HepG2 (cell line): Measurements from ENCODE around the gene SPP1.

ENCODE experiments used
- CC2D1A ChIP-seq: sonication (generic); formaldehyde crosslinking; IDR thresholded peaks from 2 replicates; pipeline ENCODE4 v1.8.1; 2023; ENCODE audit warnings: mild to moderate bottlenecking, missing genetic modification reagents
- CTCF ChIP-seq: sonication (generic); formaldehyde crosslinking; IDR thresholded peaks from 2 replicates; pipeline ENCODE4 v1.5.0; 2020; ENCODE audit warnings: mild to moderate bottlenecking, missing genetic modification reagents, moderate library complexity
- EZH2 ChIP-seq: conservative IDR thresholded peaks from 2 replicates; pipeline ENCODE4 v1.6.1; 2012; ENCODE audit warnings: mild to moderate bottlenecking, low read depth, low read length, moderate library complexity
- FOSL1 ChIP-seq: sonication (generic); formaldehyde crosslinking; IDR thresholded peaks from 2 replicates; pipeline ENCODE4 v1.9.0; 2021; ENCODE audit warnings: missing genetic modification reagents, borderline replicate concordance
- GPBP1L1 ChIP-seq: sonication (generic); formaldehyde crosslinking; IDR thresholded peaks from 2 replicates; pipeline ENCODE4 v1.5.0; 2020; ENCODE audit warnings: mild to moderate bottlenecking, missing genetic modification reagents
- GTF3A ChIP-seq: sonication (generic); formaldehyde crosslinking; conservative IDR thresholded peaks from 2 replicates; pipeline ENCODE4 v1.4.0; 2020; ENCODE audit warnings: mild to moderate bottlenecking, missing genetic modification reagents
- JUNB ChIP-seq: sonication (generic); formaldehyde crosslinking; IDR thresholded peaks from 2 replicates; pipeline ENCODE4 v1.8.0; 2022; ENCODE audit warnings: missing genetic modification reagents, mild to moderate bottlenecking, borderline replicate concordance
- POLR2A ChIP-seq, 2 experiments: IDR thresholded peaks; 2 replicates each; pipeline ENCODE4 v1.6.1; 2011; ENCODE audit warnings: low read depth in 2 of 2, low read length in 2 of 2, mild to moderate bottlenecking in 1 of 2, moderate library complexity in 1 of 2; ENCODE audit not compliant: insufficient read depth in 1 of 2
- PPARG ChIP-seq: conservative IDR thresholded peaks from 2 replicates; pipeline ENCODE4 v1.6.1; 2016; ENCODE audit warnings: missing biosample characterization, missing genetic modification reagents
- RAD21 ChIP-seq: fragments of 450-650 bp; formaldehyde crosslinking; IDR thresholded peaks from 2 replicates; pipeline ENCODE4 v1.5.0; 2020; ENCODE audit warnings: mild to moderate bottlenecking
- ZNF136 ChIP-seq: sonication (generic); formaldehyde crosslinking; IDR thresholded peaks from 2 replicates; pipeline ENCODE4 v1.8.1; 2022; ENCODE audit warnings: low read depth, mild to moderate bottlenecking, moderate library complexity, missing genetic modification reagents
- TF ChIP-seq, protein P1 (sequence below): sonication (generic); formaldehyde crosslinking; IDR thresholded peaks from 2 replicates; pipeline ENCODE4 v1.4.0; 2020; ENCODE audit warnings: mild to moderate bottlenecking, missing genetic modification reagents

DNA sequence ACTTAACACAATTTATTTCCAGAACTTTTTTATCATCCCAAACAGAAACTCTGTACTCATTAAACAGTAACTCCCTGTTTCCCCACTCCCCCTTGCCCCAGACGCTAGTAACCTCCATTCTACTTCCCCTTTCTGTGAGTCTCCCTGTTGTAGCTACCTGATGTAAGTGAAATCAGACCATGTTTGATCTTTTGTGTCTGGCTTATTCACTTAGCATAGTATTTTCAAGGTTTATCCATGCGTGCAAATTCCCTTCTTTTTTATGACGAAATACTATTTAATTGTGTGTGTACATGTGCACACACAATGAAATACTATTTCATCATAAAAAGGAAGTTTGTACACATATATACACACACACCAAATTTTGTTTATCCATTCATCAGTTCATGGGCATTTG is 37.1 kb downstream of the SPP1 start:
- TF ChIP-seq FOSL1 (CRISPR knock-in tag) (no peak), ZNF136 (CRISPR knock-in tag) (no peak), JUNB (CRISPR knock-in tag) (no peak), CTCF (CRISPR knock-in tag) (no peak), CC2D1A (no peak), POLR2A (IDR thresholded peaks at IDR 0.05; ENCODE audit: insufficient read depth in 1 of 2, low read depth in 2 of 2, low read length in 2 of 2) (no peak), RAD21 (no peak), EZH2 (no peak), GPBP1L1 (no peak), PPARG (no peak), GTF3A (CRISPR knock-in tag) (no peak)
- TF ChIP-seq, protein P1, sequence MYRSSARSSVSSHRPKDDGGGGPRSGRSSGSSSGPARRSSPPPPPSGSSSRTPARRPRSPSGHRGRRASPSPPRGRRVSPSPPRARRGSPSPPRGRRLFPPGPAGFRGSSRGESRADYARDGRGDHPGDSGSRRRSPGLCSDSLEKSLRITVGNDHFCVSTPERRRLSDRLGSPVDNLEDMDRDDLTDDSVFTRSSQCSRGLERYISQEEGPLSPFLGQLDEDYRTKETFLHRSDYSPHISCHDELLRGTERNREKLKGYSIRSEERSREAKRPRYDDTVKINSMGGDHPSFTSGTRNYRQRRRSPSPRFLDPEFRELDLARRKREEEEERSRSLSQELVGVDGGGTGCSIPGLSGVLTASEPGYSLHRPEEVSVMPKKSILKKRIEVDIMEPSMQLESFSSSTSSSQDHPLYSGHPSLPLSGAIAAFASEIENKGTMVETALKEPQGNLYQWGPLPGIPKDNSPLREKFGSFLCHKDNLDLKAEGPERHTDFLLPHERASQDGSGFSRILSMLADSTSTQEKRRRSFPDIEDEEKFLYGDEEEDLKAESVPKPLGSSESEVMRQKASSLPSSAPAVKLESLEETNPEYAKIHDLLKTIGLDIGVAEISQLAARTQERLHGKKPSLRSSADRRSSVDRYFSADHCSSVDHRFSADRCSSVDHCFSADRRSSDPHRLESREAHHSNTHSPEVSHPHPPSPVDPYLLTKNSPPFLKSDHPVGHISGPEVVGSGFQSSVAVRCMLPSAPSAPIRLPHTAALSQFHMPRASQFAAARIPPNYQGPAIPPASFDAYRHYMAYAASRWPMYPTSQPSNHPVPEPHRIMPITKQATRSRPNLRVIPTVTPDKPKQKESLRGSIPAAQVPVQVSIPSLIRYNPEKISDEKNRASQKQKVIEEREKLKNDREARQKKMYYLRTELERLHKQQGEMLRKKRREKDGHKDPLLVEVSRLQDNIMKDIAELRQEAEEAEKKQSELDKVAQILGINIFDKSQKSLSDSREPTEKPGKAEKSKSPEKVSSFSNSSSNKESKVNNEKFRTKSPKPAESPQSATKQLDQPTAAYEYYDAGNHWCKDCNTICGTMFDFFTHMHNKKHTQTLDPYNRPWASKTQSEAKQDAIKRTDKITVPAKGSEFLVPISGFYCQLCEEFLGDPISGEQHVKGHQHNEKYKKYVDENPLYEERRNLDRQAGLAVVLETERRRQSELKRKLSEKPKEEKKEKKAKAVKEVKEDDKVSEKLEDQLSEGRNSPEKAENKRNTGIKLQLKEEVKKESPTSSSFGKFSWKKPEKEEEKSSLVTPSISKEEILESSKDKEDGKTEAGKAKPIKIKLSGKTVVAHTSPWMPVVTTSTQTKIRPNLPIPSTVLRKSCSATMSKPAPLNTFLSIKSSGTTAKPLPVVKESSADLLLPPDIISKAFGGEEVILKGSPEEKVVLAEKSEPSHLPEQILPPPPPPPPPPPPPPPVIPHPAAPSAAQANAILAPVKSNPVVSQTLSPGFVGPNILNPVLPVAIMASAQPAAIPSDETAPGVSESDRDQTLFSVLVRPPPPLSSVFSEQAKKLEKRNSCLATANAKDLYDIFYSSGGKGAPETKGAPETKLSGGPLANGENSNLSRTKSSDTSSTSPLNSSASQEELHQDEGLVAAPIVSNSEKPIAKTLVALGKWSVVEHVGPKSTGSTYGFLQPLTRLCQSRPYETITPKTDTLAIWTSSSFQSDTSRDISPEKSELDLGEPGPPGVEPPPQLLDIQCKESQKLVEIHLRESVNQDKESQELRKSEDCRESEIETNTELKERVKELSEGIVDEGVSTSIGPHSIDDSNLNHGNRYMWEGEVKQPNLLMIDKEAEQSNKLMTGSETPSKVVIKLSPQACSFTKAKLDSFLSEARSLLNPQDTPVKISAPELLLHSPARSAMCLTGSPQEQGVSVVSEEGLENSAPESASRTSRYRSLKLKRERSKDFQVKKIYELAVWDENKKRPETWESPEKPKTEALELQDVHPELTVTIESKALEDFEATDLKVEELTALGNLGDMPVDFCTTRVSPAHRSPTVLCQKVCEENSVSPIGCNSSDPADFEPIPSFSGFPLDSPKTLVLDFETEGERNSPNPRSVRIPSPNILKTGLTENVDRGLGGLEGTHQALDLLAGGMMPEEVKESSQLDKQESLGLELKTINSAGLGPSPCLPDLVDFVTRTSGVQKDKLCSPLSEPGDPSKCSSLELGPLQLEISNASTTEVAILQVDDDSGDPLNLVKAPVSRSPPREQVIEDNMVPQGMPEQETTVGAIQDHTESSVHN (CRISPR knock-in tag), result no peak
